ENCODE results near the gene PBRM1. TPM values are rescaled to one million over a fixed set of nuclear protein-coding genes. Genes with fewer than 3 reads are reported as not detected.

Gene PBRM1
- total and polyA plus RNA-seq, 2 donors (not counting 3 experiments of a cell fraction or from before 2014, with no cell fraction given), result 26.7 to 87.1 TPM

DNA sequence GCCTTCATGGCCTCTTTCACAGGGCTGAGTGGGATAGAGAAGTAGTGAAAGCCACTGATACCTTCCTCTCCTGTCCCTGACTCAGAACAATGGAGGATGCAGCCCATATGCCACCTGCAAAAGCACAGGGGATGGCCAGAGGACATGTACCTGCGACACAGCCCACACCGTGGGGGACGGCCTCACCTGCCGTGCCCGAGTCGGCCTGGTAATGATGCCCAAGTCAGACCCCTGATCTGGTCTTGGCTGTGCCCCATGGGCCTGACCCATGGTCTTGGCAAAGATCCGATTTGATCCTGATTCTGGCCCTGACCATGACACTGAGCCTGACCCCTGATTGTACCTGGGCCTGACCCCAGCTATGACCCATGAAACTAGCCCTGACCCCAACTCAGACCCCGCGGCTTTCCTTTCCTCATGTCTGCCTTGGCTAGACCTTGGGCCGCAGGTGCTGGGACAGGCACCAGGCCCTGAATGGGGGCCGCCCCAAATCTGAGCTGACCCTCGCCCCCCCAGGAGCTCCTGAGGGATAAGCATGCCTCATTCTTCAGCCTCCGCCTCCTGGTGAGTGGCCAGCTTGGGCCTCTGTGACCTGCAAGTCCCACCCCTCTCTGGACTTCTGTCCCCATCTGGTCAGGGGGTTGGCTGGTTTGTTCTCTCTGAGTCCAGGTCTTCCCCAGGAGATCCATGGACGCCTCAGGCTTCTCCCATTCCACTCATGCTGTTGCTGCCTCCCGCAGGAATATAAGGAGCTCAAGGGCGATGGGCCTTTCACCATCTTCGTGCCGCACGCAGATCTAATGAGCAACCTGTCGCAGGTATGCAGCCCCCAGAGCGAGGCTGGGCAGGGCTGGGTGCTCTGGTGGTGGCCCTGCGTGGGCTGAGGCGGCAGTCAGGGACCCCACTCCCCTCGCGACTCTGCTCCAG is 167.7 kb downstream of the PBRM1 start:
- BruUV-seq (replicated peaks), result no TSS peak
- intact Hi-C loops (cut with micrococcal nuclease), result no loop called here
- H3K79me2 ChIP-seq (ENCODE audit: control insufficient read depth, insufficient read depth, low read length), result no peaks in the 10 kb centered on the region
- ChIA-PET POLR2A (no interaction called here), CTCF (interaction anchor here (1.3 kb wide), 1 partner anchor 27 kb away, joined by 3 read pairs; no protein-coding TSS in a partner anchor)
- H3K4me3 ChIP-seq (replicated peaks in 1 of 3; ENCODE audit: insufficient read depth in 1 of 3, low read depth in 1 of 3, low read length in 3 of 3), result no peak overlapping the region
- no peak for FAIRE-seq
- H4K20me1 ChIP-seq (replicated peaks; ENCODE audit: control insufficient read depth, extremely low read depth, insufficient read depth, low read length), result no peaks in the 10 kb centered on the region
- H2AFZ ChIP-seq (ENCODE audit: low read depth, low read length), result no peak overlapping the region
- no peak overlapping the region for H3K27ac ChIP-seq (ENCODE audit: insufficient read depth, low read depth, low read length)
- TF ChIP-seq MYC (IDR thresholded peaks at IDR 0.05; ENCODE audit: low read depth, low read length), result no peak
- no peak for TF ChIP-seq FOS (IDR thresholded peaks at IDR 0.05; ENCODE audit: borderline replicate concordance, insufficient read depth, low read length)
- TF ChIP-seq JUN (IDR thresholded peaks at IDR 0.05; ENCODE audit: borderline replicate concordance, insufficient read depth, insufficient read length, low read depth), result no peak
- TF ChIP-seq GATA2 (IDR thresholded peaks at IDR 0.05; ENCODE audit: insufficient read depth, insufficient read length, low read depth, low read length), result no peak
- no peak for TF ChIP-seq MAX (IDR thresholded peaks at IDR 0.05; ENCODE audit: insufficient read depth, insufficient read length)
- no peak for TF ChIP-seq POLR2AphosphoS5 (IDR thresholded peaks at IDR 0.05; ENCODE audit: insufficient read depth, low read depth, low read length)
- TF ChIP-seq CTCF (IDR thresholded peaks at IDR 0.05; ENCODE audit: extremely low read depth in 1 of 2, insufficient read depth in 1 of 2, low read depth in 1 of 2, low read length in 2 of 2), result no peak
- TF ChIP-seq POLR2A (IDR thresholded peaks at IDR 0.05; ENCODE audit: low read depth, low read length), result no peak
- TF ChIP-seq EZH2 (IDR thresholded peaks at IDR 0.05; ENCODE audit: borderline replicate concordance, low read depth, low read length, severe bottlenecking), result no peak
- dilution Hi-C loops (cut with MboI; ENCODE audit: extremely low pct_ligation_motif_present, low sequenced_read_pairs), result no loop called here
- no peaks in the 10 kb centered on the region for H3K9me3 ChIP-seq (replicated peaks; ENCODE audit: control insufficient read depth, insufficient read depth, low read length)
- H3K4me2 ChIP-seq (ENCODE audit: insufficient read depth, low read length), result no peak overlapping the region
- H3K36me3 ChIP-seq (ENCODE audit: control insufficient read depth in 2 of 2, extremely low read depth in 1 of 2, insufficient read depth in 2 of 2, low read length in 2 of 2), result peaks cover 23 to 88% of the 10 kb centered on the region in 2 experiments
- H3K27me3 ChIP-seq (ENCODE audit: control insufficient read depth in 2 of 2, insufficient read depth in 2 of 2, low read length in 2 of 2), result no peaks in the 10 kb centered on the region
- H3K4me1 ChIP-seq (ENCODE audit: control insufficient read depth, extremely low read depth, insufficient read depth, low read length), result no peaks in the 10 kb centered on the region
- no peak for DNase-seq (ENCODE audit: low read depth, low spot score)
- H3K9me1 ChIP-seq (replicated peaks; ENCODE audit: control insufficient read depth, extremely low read depth, insufficient read depth, low read length), result no peaks in the 10 kb centered on the region
- H3K9ac ChIP-seq (replicated peaks; ENCODE audit: extremely low read depth, insufficient read depth, low read length), result no peak overlapping the region
